DND-41 (cell line): ENCODE measurements around the gene PTPN3.

Experiments
- CTCF ChIP-seq: IDR thresholded peaks from 2 replicates; pipeline ENCODE4 v1.5.1; 2012; ENCODE audit warnings: borderline replicate concordance, low read length, moderate library complexity, mild to moderate bottlenecking; ENCODE audit not compliant: poor library complexity, severe bottlenecking; ENCODE audit errors: extremely low read depth
- EZH2 ChIP-seq: IDR thresholded peaks from 3 replicates; pipeline ENCODE4 v1.6.1; 2012; ENCODE audit warnings: borderline replicate concordance, low read depth, mild to moderate bottlenecking, moderate library complexity, low read length, inconsistent platforms; ENCODE audit not compliant: severe bottlenecking

- no peak for TF ChIP-seq CTCF
- TF ChIP-seq EZH2 = no peak
Observed at GRCh38 chr9:109427886-109428285, 70.2 kb downstream of the PTPN3 start.
